ENCODE results near the gene DCHS2.

The DCHS2 gene, protein sequence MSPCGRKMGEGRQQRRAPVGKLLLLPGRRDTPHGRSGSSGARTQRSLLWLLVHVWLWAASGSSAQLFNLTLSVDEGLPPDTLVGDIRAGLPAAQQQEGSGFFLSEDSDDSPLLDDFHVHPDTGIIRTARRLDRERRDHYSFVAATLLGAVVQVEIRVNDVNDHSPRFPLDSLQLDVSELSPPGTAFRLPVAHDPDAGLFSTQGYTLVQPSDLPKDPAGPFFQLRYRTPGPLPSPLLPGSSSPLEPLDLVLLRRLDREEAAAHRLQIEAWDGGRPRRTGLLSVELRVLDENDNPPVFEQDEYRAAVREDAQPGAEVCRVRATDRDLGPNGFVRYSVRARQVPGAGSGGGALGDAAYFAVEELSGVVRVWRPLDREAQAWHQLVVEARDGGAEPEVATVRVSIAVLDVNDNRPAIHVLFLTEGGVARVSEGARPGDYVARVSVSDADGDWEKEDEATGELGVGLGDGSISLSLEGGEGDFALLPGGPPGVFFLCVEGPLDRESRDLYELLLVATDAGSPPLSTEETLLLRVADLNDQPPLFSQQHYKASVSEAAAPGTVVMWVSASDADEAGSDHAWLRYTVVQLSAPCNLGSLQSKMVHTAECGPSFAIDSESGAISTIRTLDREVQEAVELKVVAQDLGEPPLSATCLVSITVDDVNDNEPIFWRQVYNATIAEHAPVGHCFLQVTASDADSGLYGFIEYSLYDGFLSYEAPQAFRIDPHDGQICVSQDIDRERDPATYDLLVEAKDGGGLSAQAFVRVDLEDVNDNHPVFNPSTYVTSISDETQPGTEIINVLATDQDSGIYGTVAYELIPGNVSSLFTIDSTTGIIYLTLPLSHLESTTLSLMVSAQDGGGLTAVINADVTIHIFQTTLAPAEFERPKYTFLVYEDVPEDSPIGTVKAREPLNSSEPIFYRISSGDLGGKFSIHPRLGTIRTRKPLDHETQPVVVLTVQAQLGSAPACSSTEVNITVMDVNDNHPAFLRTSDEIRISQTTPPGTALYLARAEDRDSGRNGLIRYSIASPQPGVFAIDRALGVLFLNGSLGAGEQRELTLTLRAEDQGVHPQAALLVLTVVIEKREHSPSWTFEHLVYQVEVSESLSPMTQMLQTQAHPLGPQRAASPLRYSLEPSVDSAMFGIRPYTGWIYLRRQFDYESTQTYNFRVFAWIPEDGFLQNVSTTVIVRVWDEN (N-terminal part only)

DNA sequence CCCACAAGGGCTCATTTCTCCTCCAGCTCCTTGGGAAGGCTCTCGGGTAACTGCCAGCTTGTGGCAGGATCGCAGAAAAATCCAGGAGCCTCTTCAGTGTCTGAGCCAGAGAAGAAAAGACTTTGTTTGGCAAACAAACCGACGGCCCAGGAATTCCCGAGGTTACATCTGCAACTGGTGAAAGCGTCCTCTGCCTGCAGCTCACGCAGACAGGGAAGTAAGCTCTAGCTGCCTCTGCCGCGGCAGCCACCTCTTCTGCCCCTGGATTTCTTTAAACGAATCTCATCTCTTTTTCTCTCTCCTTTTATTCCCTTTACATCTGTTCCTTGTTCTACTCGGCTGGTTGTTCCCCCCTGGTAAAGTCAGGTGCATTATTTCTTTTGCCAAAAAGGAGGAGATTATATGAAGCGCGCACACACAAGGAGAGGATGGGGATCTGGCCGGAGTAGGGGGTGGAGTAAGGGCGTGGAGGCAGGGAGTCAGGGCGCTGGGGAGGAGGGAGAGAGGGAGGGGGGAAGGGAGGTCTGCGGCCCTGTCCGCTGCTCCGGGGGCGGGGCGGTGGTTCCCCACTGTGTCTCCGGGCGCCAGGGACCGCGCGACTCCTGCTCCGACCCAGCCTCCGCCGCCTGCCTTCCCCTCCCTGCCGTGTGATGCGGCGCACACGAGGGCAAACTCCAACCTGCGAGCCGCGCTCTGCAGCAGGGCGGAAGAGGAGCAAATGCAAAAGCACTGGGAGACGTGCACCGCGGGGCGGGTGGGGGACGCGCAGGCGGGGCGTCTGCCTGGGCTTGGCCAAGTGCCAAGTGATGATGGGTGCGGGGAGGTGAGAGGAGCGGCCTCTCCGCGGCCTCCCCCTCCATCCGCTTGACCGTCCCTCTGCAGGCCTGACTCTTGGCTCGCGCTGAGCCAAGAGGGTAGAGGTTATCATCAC is at the start of gene DCHS2:
Gene DCHS2 (minus strand): TSS at position 459 of the 931 bp plus-strand sequence. CDS start 444 bp downstream, at position 15.
- no peak for DNase-seq (ENCODE audit: low read depth, low spot score)

DNA sequence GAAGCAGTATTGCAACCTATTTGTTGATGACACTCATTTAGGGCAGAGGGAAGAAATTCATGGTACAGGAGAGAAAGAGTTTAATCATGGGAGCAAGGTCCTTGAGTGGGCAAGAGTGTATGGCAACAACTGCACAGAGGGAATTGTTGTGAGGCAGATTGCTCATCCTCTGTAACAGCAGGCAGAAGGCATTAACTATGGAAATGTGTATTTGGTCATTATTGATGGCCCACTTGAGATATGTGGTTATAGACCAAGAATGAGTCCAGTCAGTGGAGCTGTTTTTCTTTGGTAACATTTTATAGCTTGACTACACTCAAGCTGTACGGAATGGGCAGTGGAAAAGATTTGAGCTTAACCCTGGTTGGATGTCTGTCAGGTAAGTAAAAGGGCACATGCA is 42.7 kb upstream of the DCHS2 start:
- no peak for DNase-seq (ENCODE audit: low read depth, low spot score)

DNA sequence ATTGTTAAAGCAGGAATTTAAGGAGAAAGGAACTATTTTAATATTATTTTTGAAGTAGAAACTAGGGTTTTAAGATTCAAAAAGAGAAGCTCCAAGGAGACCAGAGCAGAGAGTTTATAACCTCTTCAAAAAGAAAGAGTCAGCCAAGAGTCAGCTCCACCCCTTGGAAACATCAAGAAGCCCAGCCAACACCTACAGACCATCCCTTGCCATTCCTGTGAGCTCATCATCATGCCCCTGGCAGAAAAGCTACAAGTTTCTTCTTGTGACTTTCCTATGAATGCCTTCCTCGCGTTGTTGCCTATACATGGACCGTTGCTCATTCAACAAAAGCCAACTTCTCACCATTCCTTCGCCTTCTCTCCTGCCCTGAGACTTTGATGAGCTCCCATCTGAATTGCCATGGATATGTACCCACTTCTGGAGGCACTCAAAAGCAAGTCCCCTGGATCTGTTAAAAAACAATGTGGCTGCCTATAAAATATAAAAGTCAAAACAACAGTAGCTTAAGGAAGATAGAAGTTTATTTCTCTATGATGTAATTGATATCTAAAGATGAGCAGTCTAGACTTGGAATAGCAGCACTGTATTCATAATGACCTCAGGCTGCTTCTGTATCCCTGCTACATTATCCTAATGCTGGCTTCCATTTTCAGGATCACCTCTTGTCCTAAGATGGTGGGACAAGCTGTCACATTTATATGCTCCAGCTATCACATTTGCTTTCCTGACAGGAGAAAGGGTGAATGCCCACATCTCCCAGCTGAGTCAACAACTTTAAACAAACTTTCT is 38.3 kb upstream of the DCHS2 start:
- DNase-seq (ENCODE audit: low read depth, low spot score): no peak

DNA sequence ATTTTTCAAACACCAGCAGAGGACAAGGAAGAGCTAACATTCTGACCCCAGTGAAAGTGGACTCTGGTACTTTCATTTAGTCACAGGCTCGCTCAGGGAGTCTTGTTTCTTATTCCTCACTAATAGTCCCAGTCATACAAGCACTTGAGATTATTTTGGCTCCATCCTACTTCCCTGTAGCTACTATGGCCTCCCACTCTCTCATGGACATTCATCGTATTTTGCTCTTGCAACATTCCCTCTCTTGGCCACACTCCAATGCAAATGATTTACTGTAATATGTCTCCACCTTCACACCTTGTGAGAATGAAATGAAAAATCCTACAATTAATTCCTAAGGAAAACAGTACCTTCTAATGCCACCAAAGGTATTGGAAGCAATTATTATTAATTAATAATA is 37.3 kb upstream of the DCHS2 start:
- no peak for DNase-seq (ENCODE audit: low read depth, low spot score)

DNA sequence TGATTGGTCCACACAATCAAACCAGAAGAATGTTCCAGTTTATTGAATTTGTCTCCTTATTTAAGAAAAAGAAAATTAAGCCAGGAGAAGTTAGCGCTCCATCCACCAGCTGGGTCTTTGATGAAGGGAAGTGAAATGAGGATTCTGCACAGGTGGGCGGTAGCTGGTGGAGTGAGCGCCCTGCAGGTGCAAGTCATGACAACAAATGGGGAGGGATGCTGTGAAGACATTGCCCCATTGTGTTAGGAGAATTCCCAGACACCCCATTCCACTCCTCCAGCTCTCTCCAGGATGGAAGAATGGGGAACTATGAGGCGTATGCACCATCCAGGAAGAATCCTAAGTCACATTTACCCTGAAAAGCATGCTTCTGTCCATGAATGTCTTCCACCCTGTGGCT is 35.7 kb upstream of the DCHS2 start:
- no peak for DNase-seq (ENCODE audit: low read depth, low spot score)

DNA sequence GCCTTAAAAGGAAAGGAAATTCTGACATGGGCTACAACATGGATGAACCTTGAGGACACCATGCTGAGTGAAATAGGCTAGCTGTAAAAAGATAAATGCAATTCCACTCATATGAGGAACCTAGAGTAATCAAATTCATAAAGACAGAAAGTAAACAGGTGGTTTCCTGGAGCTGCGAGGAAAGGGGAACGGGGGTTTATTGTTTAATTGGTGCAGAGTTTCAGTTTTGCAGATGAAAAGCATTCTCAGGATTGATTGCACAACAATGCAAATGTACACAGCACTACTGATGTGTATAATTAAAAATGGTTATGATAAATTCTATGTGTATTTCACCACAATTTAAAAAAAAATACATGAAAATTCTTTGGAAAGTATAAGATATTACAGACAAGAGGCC is 34.6 kb upstream of the DCHS2 start:
- no peak for DNase-seq (ENCODE audit: low read depth, low spot score)

DNA sequence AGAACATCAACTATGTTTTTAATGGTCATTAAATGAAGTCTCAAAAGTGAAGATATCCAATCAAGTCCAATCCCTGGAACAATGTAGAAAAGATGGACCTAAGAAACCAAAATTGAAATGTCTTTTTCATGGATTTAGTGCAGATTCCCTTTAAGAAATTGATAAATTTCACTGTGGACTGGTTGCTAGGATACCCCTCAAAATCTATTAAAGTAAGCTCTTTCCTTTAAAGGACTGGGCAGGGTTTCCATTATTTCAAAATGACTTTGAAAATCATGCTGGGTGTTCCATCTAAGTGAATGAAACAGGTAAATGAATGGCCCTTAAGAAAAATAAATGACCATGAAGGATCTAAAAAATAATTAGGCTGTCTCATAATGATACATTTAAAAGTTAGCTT is 30.0 kb upstream of the DCHS2 start:
- DNase-seq (ENCODE audit: low read depth, low spot score): no peak

DNA sequence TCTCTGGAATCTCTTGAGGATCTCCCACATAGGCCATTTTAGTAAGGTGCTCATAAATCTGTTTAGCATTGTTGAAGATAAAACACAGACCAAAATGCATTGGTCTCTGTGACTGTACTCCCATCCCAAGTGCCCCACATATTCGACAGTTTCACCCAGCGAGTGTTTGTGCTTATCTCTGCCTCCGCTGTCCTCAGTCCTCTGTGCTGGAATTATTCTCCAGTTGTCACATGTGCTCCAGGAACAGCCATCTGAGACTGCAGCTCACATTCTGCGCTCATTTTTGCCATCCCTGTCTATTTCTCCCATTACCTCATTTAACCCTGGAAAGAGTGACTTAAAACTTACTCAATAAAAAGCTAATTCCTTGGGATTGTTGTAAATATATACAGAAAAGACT is 27.6 kb upstream of the DCHS2 start:
- DNase-seq (ENCODE audit: low read depth, low spot score): no peak

DNA sequence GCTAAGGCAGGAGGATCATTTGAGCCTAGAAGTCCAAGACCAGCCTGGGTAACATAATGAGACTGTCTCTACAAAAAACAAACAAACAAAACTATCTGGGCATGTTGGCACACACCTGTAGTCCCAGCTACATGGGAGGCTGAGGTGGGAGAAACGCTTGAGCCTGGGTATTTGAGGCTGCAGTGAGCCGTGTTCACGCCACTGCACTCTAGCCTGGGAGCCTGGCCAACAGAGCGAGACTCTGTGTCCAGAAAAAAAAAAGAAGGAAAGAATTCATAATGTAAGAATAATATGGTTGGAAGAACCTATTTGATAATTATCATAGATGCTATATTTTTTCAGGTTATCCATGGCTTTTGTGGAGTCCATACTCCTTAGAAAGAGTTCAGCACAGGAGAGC is 26.0 kb upstream of the DCHS2 start:
- DNase-seq (ENCODE audit: low read depth, low spot score): no peak

DNA sequence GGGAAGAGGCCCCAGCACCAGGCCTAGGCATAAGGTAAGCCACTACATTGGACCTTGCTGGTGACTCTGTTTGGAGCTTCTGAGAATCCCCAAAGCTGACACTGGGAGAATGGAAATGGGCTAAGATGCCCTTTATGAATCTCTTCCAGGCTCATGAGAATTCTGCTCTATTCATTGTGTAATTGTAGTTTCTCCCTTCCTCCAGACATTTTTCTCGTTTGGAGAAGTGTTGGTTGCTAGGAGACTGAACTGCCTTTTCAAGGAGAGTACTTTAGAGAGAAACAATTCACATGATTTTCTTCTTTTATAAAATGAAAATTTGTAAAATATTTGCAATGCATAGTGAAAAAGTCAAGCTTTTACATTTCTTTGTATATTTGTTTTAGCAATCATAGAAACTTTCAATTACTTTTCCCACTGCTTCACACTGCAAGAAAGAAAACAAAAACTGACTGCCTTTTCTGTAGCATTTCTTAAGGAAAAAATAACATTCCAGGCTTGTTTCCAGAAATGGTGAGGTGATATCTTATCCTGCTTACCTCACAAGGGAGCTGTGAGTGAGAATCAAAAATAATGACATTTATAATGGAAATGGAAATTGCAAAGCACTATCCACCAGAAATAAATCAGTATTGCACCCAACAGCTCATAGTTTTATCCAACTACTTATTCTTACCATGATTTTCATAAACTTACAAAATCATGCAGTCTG is 24.9 kb upstream of the DCHS2 start:
- no peak for DNase-seq (ENCODE audit: low read depth, low spot score)

DNA sequence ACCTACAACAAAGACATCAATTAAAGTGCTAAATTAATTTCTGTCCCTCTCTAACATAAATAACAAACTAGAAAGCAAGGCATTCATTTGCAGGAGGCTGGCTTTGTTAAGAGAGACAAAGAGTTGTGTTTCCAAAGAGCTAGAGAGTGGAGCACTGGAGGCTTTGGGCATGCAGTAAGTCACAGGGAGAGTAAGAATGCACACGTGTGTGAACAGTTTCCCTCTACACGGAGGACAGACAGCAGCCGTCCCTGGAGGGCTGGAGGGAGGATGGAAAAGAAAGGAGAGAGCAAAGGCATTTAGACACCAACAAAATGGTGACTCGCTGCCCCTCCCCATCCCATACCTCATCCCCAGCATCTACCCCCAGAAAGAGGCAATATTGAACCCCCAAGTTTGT is 20.4 kb upstream of the DCHS2 start:
- no peak for DNase-seq (ENCODE audit: low read depth, low spot score)

DNA sequence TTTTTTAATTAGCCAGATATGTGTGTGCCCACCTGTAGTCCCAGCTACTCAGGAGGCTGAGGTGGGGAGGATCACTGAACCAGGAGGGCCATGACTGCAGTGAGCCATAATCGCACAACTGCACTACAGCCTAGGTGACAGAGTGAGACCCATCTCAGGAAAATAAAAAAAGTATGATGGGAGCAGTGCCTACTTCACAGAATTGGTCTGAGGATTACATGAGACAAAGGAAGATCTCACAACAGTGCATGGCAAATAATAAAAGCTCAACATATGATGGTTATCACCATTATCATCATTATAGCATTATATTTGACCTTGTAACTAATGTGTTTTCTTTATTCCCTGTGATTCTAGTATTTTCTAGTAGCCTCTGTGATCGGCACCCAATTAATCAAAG is 19.9 kb upstream of the DCHS2 start:
- DNase-seq (ENCODE audit: low read depth, low spot score): no peak

DNA sequence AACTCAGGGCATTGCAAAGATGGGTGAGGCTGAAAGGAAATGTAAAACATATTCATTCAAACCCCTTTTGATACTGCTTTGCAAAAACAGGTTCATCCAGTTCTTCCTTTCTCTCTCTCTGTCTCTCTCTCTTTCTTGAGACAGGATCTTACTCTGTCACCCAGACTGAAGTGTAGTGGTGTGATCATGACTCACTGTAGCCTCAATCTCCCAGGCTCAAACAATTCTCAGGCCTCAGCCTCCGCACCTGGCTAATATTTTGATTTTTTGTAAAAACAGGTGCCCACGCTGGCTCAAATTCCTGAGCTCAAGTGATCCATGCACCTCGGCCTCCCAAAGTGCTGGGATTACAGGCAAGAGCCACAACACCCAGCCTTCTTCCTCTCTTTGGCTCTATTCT is 15.6 kb upstream of the DCHS2 start:
- no peak for DNase-seq (ENCODE audit: low read depth, low spot score)

DNA sequence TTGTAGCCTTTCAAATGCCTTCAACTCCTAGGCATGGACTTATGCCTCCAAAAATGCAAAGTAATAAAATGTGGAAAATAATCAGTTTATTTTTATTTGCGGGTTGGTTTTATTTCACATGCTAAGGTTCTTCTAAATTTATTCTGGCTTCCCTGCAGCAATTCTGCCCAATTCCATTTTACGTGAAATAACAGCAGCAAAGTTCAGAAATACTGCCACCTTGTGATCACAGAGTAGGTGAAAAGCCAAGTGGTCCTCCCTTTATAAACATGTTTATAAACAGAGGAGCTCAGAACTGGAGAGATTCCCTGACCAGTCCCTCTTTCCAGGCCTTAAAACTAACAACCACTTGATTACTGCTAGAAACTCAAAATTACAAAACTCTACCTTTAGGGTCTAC is 14.7 kb upstream of the DCHS2 start:
- DNase-seq (ENCODE audit: low read depth, low spot score): no peak

DNA sequence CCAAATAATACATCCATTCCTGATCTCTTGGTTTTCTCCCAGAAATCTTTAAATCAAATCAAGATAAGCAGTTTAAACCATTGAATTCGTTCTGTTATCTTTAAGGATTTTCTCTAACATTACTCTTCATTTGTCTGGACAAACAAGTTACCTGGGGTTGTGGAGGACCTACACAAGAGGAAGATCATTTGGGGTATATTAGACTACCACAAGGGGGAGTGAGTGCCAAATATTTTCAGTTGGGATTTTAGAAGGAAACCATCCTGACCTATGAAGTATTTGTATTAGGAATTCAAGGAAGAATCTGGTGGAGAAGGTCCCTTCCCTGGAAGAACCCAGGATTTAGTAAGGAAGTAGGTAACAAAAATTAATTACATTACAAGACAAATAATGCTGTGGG is 12.0 kb upstream of the DCHS2 start:
- DNase-seq (ENCODE audit: low read depth, low spot score): no peak

DNA sequence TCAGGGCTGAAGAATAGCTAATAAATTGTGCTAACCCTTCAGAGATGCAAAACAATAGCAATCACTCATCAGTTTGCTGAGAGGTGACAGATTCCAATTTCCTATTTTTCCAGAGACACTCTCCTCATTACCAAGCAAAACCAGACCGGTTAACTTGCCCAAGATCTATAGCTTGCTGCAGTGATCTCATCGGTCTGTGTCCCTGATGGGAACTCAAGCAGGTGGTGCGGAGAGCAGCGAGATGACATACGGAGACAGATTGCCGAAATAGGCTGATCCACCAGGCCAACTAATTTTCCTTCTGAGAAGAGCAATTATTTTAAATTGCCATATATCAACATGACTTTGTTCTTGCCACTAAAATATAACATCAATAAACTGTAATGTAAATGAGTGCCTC is 10.5 kb upstream of the DCHS2 start:
- DNase-seq (ENCODE audit: low read depth, low spot score): no peak

DNA sequence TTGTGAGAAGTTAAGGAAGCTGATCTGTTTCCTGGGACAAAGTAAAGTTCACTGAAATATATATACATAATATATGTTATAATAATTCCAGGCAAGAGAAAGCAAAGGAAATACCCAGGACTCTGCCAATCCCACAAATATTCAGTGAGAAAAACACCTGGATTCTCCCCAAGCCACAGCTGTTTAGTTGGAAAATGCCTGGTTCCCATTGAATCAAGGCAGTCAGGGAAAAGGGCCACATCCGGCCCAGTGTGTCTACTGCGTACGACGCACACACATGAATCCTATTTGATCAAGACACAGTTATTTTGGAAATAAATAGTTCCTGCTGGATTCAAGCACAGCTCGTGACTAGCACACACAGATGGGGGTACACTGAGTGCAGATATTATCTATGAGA is 6.3 kb upstream of the DCHS2 start:
- DNase-seq (ENCODE audit: low read depth, low spot score): no peak

DNA sequence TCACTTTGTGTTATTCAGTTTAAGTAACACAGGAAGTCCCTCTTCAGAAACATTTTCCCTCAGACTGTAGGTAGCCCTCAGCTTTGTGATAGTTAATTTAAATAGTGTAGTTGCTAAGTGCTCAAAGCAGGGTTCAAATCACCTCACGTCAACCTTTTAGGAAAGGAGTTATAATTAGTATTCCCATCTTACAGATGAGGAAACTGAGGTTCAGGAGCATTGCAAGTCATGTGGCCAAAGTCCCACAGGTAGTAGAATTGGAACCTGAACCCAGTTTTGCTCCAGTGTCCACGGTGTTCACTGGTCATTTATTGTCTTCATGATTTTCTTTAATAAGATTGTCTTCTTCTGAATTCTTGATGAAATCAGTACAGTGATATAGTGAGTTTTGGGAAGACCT is 4.3 kb upstream of the DCHS2 start:
- no peak for DNase-seq (ENCODE audit: low read depth, low spot score)

DNA sequence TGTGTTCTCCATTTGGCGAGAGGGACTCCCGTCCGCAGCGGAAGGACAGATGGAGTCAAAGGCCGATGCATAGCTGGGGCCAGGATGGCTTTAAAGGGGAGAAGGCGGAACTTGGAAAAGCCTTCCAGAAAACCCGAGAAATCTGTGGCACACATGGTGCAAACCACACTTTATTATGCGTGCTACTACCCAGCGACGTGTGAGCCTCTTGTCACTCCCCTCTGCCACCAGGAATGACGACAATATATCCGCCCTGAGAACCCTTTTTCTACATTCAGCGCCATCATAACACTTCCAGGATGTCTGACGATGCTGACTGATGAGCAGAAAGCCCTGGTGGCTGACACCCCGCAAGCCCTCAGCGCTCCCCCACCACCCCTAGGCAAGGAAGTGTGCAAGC is 689 bp upstream of the DCHS2 start:
- DNase-seq (ENCODE audit: low read depth, low spot score): no peak

All from brain pericyte (primary cell).